HG02938 (cell line): ENCODE data around the gene CTDSP1.

ENCODE experiments used
- ATAC-seq: cut with Tn5 transposase; IDR thresholded peaks from one replicate; pipeline ENCODE4 v1.9.1; 2021; ENCODE audit warnings: mild to moderate bottlenecking, moderate library complexity; ENCODE audit not compliant: unreplicated experiment

The CTDSP1 gene

DNA sequence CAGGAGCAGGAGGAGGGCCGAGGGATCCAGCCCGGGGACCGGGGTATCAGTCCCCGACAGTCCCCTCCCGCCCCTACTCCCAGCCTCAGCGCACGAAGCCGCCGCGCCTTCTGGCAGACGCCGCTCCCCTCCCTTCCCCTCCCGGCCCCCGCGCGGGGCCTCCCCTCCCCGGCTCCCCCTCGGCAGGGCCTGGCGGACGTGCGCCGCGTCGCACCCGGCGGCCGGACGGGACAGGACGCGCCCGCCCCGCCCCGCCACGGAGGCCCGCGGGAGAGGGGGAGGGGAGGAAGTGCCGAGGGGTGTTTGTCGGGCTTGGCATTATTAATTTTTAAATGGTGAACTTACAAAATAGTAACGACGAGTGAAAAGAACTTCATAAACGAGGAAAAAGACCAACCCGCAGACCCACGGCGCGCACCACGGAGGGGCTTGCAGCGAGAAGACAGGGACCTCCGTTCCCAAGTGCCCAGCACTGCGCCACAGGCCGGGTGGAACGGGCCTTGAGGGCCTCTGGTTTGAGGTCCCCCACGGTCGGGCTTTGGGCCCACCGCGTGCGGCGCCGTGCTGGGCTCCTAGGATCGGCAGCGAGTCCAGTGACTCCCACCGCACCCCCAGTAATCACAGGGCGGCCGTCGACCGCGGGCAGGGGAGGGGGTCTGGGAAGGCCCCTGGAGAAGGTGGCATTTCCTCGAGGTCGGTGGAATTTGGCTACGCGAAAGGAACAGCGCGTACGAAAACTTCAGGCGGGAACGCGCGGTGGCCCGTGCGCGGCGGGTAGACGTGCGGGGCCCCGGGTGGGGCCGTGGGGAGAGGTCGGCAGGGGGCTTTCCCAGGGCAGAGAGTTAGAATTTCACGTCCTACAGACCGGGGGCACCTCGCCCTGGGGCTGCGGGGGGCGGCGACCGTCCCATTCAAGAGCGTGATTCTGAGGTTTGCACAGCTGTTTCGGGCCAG, 954 bp upstream of the CTDSP1 start:
- ATAC-seq, result peak; percentile 7

DNA sequence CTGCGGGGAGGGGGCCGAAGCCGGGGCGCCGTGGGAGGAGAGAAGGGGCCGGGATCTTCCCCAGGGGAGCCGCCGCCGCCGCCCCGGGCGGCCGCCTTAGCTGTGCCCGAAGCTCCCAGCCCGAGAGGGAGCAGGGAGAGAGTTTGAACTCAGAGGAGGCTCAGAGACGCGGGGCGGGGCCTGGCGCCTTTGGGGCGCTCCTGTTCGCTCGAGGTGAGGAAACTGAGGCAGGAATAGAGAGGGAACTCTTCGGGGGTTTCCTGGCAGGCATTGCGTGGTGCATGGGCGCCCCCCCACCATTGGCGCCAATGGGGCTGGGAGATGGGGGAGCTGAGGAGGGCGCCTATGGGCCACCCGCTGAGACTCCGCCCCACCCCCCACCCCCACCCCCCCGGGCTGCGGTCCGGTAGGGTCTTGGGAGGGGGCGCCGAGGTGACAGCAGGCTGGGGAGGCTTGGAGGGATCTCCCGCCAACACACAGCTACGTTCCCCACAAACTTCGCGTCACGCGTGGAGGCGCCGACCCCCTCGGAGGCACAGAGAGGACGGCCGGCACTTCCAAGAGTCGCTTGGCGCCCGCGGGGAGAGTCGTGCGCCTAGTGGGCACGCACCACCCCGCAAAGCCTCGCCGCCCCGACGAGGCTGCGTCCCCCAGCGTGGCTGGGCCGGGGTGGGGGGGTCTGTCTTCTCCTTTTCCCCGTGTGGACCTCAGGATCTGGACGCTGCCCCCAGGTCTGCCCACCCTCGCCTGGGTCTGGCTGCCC, 680 bp downstream of the CTDSP1 start:
- ATAC-seq, result no peak

DNA sequence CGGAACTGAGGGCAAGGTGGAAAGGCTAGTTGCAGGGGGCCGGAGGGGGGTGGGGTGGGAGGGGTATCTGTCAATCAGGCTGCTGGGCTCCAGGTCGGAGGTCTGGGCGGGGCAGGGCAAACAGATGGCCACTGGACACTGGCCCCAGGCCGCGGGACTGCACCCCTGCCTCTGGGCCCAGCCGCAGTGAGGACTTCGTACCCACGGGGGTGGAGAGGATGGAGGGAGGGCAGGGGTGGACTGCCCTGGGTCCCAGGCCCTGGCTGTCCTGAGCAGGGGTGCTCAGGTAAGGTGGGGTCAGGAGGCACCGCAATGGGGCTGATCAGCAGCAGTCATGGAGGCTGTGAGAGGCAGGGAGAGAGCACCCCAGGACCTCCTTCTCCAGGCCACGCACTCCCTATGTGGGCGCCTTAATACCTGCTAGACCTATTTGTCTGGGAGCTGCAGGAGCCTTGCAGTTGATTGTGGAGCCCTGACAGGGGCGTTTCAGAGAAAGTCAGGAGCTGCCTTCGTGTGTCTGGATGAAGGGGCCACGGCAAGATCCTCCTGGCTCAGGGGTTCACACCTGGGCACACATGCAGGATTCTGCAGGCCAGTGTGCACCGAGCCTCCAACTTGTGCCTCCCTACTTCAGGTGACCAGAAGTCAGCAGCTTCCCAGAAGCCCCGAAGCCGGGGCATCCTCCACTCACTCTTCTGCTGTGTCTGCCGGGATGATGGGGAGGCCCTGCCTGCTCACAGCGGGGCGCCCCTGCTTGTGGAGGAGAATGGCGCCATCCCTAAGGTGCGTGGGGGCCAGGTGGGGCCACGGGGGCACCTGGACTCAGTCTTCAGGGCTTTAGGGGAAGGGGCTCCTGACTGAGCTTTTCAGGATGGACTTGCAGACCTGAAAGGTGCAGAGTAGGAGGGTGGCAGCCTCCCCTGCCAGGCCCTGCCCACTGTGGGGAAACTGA, 1.5 kb downstream of the CTDSP1 start:
- ATAC-seq, result no peak

- ATAC-seq, result no peak
These were observed 2.2 kb downstream of the CTDSP1 start for GRCh38 chr2:218401890-218402289.

GRCh38 chr2:218402491-218402901, 2.8 kb downstream of the CTDSP1 start:
- ATAC-seq, result no peak

GRCh38 chr2:218402911-218403411, 3.3 kb downstream of the CTDSP1 start:
- ATAC-seq, result no peak

DNA sequence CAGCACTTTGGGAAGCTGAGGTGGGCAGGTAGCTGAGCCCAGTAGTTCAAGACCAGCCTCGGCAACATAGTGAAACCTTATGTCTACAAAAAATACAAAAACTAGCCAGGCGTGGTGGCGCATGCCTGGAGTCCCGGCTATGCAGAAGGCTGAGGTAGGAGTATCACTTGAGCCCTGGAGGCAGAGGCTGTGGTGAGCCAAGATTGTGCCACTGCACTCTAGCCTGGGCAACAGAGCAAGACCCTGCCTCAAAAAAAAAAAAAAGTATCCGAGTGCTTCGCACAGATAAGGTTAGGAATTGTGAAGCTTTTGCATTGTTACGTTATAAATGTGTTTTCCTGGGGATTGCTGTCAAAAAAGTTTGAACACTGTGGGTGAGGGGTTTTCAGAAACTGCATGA, 4.1 kb downstream of the CTDSP1 start:
- ATAC-seq, result no peak

DNA sequence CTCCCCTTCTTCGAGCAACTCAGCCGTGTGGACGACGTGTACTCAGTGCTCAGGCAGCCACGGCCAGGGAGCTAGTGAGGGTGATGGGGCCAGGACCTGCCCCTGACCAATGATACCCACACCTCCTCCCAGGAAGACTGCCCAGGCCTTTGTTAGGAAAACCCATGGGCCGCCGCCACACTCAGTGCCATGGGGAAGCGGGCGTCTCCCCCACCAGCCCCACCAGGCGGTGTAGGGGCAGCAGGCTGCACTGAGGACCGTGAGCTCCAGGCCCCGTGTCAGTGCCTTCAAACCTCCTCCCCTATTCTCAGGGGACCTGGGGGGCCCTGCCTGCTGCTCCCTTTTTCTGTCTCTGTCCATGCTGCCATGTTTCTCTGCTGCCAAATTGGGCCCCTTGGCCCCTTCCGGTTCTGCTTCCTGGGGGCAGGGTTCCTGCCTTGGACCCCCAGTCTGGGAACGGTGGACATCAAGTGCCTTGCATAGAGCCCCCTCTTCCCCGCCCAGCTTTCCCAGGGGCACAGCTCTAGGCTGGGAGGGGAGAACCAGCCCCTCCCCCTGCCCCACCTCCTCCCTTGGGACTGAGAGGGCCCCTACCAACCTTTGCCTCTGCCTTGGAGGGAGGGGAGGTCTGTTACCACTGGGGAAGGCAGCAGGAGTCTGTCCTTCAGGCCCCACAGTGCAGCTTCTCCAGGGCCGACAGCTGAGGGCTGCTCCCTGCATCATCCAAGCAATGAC, 4.8 kb downstream of the CTDSP1 start:
- ATAC-seq, result no peak

DNA sequence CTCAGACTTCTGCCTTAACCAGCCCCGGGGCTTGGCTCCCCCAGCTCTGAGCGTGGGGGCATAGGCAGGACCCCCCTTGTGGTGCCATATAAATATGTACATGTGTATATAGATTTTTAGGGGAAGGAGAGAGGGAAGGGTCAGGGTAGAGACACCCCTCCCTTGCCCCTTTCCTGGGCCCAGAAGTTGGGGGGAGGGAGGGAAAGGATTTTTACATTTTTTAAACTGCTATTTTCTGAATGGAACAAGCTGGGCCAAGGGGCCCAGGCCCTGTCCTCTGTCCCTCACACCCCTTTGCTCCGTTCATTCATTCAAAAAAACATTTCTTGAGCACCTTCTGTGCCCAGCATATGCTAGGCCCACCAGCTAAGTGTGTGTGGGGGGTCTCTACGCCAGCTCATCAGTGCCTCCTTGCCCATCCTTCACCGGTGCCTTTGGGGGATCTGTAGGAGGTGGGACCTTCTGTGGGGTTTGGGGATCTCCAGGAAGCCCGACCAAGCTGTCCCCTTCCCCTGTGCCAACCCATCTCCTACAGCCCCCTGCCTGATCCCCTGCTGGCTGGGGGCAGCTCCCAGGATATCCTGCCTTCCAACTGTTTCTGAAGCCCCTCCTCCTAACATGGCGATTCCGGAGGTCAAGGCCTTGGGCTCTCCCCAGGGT, 5.5 kb downstream of the CTDSP1 start:
- no peak for ATAC-seq

GRCh38 chr2:218405746-218406208, 6.1 kb downstream of the CTDSP1 start:
- ATAC-seq, result peak; percentile 19

DNA sequence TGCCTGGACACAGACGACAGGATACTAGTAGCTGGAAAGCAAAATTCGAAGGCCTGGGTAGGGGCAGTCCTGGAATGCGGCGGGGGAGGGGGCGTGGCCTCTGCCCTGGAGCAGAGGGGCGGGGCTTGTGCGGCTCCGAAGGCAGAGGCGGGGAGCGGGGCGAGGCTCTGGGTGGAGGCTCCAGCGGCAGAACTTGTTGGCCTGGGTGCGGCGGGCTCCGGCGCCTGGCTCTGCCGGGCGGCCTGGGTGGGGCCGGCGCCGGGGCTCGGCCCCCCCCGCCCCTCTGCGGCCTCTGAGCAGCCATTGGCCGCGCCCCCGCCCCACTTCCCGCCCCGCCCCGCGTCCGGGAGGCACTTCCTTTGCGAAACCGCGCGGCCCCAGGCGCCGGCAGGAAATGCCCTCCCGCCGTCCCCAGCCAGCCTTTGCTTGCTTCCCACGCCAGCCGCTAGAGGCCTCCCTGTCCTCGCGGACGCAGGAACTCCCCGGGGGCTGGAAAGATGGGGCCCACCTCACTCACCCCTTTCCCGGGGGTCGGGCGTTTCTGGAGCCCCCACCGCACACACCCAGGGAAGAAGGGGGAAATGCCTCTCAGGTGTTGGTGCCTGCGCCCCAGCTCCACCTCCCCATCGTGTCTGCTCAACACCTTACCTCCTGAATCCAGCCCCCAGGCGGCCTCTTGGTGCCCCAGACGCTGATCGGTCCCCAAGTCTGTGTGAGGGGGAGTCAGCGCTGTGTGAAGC, 6.7 kb downstream of the CTDSP1 start:
- ATAC-seq, result peak; percentile 71

DNA sequence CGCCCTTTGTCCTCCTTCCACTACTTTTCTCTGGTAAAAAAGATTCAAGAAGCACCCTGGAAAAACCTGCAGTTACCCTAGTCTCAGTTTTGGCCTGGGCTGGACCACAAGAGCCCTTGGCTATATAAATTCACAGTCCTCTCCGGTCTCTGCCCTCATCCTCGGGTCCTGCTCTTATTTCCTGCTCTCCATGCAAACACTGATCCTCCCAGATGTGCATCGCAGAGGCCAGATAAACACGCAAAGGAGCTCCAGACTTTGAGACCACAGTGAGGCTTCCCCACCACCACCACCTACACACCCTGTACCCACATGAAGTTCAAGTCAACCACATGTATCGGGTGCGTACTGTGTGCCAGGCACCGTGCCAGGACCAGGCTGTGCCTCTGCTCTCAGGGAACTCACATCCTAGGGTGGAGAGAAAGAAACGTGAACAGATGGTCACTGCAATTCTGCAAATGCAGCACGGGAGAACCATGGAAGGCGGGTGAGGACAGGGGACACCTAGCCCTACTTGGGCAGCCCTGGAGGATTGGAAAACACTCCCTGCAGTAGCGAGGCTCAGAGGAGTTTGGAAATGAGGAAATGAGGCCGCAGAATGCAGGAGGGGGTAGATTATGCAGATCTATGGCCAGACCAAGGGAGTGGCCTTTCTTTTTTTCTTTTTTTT, 7.4 kb downstream of the CTDSP1 start:
- ATAC-seq, result peak; percentile 4

GRCh38 chr2:218407717-218408116, 8.0 kb downstream of the CTDSP1 start:
- no peak for ATAC-seq

- ATAC-seq, result no peak
These were observed 18.7 kb downstream of the CTDSP1 start for GRCh38 chr2:218418321-218418716.

- no peak for ATAC-seq
These were observed 19.2 kb downstream of the CTDSP1 start, which contains the start of gene VIL1 for GRCh38 chr2:218418717-218419458. TSS of gene VIL1 (plus strand) at chr2:218419123. CDS start at chr2:218423779, 4,656 bp downstream.

DNA sequence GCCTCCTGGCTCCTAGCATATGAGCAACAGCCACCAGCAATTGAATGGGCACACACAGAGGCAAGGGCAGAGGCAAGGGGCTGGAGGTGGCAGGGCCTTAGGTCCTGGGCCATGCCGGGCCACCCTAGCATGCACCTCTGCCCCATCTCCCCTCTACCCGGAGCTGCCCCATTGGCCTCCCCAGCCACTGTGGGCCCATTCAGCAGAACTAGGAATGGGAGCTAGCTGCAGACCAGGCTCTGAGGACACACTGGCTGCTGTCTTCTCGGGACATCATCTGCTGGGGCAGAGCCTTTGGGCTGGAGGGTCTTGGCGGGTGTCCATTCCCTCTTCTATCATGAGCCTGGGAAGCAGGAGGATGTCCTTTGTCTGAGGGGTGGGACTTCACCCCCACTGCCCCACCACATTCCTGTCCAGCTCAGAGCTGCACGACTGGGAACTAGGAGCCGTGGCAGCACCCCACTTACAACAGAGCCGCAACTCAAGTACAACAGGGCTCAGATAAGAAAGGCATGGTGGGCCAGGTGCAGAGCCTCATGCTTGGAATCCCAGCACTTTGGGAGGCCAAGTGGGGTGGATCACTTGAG, 20.1 kb downstream of the CTDSP1 start:
- no peak for ATAC-seq

- no peak for ATAC-seq
These were observed 21.4 kb downstream of the CTDSP1 start for GRCh38 chr2:218421027-218421426.
